AG04450 (cell line): ENCODE measurements around the gene EPN1. TPM values are rescaled to one million over a fixed set of nuclear protein-coding genes. Genes with fewer than 3 reads are reported as not detected.

Experiments used
- CTCF ChIA-PET: fragments of 300-600, 350-600 bp; formaldehyde crosslinking; extraction: SDS; loops from one replicate; lab custom pipeline; 2022; ENCODE audit warnings: antibody characterized with exemption, inconsistent platforms; lab: Charles Lee
- POLR2A ChIA-PET: fragments of 350-600 bp; formaldehyde crosslinking; extraction: SDS; loops from one replicate; lab custom pipeline; 2021; ENCODE audit warnings: antibody characterized with exemption, inconsistent platforms; lab: Yijun Ruan, JAX
- DNase-seq: peaks from one replicate; pipeline ENCODE4 v3.0.0-alpha.2; 2011; ENCODE audit warnings: low read depth, low spot score
- H3K27ac ChIP-seq: one replicate; pipeline ENCODE4 v1.5.1; 2012; ENCODE audit warnings: low read depth, low read length, control low read depth
- H3K27me3 ChIP-seq: one replicate; pipeline ENCODE4 v1.6.0; 2012; ENCODE audit warnings: low read length; ENCODE audit not compliant: control insufficient read depth, insufficient read depth
- H3K4me3 ChIP-seq: 2 replicates; pipeline ENCODE4 v1.5.1; 2011; ENCODE audit warnings: mild to moderate bottlenecking, low read depth, low read length, control low read depth
- H3K9me3 ChIP-seq: 2 replicates; pipeline ENCODE4 v1.5.1; 2012; ENCODE audit warnings: low read length; ENCODE audit not compliant: control insufficient read depth, insufficient read depth
- polyA plus RNA-seq: library from polyadenylated mRNA; depleted of rRNA; stranded (reverse); fragments of >200 nt; gene quantifications from 2 replicates; pipeline ENCODE4 v1.2.3, GENCODE V29; 2011
- TF ChIP-seq, protein P1 (sequence below): IDR thresholded peaks from 2 replicates; pipeline ENCODE4 v1.5.1; 2011; ENCODE audit warnings: low read depth, low read length, control low read depth, inconsistent platforms

The EPN1 gene
- polyA plus RNA-seq, 1 experiment = 32.1 TPM

DNA sequence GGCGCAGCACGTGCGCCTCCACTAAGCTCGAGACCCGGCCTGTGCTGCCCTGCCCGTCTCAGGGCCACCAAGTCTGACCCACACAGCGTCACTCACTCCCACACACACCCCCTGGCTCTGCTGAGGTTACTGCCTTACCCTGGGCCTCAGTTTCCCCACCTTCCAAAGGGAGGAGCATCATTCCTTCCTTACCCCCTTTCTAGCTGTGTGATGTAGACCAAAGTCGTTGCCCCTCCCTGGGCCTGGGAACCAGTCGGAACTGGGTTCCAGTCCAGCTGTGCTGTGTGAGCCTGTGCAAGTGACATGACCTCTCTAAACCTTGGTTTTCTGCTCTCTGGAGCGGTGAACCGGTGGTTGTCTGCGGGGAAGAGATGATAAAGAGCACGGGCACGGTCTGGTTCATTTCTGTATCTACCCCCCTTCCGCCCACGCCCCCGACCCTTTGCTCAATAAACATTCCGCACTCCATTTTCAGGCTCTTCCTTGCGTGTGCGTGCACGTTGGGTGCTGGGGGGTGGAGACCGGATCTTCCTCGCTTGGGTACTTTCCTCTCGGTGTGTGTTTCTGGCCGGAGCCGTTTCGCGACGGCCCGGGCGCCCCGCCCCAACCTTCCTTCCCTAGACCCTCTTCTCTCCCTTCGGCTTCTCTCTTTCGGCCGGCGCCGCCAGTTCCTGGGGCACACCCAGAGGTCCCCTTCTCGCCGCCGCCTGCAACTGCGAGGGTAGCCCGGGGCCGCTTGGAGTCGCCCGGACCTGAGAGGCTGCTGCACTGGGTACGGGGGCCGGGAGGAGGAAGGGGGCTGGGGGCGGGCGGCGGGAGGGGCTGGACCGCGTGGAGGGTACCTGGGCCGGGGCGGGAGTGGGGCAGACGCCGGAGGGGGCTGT lies 31.8 kb upstream of the EPN1 start, which contains the start of gene ZNF581:
TSS of gene ZNF581 (plus strand) at position 647 of the 884 bp plus-strand sequence. CDS start 923 bp downstream, outside the sequence.
- Histone ChIP-seq H3K27me3 (no peaks in the 10 kb centered on the region), H3K9me3 (no peaks in the 10 kb centered on the region; the same call in 1 of the 2 replicates), H3K27ac (peak within 1 kb of the TSS; percentile 73), H3K4me3 (peak within 1 kb of the TSS; percentile 84)
- TF ChIP-seq, protein P1, sequence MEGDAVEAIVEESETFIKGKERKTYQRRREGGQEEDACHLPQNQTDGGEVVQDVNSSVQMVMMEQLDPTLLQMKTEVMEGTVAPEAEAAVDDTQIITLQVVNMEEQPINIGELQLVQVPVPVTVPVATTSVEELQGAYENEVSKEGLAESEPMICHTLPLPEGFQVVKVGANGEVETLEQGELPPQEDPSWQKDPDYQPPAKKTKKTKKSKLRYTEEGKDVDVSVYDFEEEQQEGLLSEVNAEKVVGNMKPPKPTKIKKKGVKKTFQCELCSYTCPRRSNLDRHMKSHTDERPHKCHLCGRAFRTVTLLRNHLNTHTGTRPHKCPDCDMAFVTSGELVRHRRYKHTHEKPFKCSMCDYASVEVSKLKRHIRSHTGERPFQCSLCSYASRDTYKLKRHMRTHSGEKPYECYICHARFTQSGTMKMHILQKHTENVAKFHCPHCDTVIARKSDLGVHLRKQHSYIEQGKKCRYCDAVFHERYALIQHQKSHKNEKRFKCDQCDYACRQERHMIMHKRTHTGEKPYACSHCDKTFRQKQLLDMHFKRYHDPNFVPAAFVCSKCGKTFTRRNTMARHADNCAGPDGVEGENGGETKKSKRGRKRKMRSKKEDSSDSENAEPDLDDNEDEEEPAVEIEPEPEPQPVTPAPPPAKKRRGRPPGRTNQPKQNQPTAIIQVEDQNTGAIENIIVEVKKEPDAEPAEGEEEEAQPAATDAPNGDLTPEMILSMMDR = no peak
- POLR2A ChIA-PET = interaction anchor here (1.2 to 1.5 kb wide), 3 partner anchors 19 to 526 kb away, joined by 3 to 5 read pairs (median 4); partner anchors contain the start of genes FIZ1, PPP1R12C, ZNF524 and ZNF784
- CTCF ChIA-PET = interaction anchor here (0.9 to 1.6 kb wide), 3 partner anchors 10 to 176 kb away, joined by 3 to 7 read pairs (median 4); no protein-coding TSS in a partner anchor
- peak; percentile 56 for DNase-seq

DNA sequence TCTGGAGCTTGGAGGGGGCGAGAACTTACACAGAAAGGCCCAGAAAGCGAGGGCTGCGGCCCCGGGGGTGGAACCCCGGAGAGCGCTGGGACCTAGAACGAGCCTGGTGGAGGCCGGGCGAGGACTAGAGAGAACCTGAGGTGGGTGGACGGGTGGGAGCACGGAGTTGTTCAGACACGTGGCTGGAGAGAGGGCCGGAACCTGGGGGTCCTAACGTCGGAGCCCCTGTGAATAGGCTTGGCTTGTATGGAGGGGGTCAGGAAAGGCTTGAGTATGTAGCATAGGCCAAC lies 31.2 kb upstream of the EPN1 start:
- no peaks in the 10 kb centered on the region; the same call in 1 of the 2 replicates for H3K9me3 ChIP-seq
- H3K4me3 ChIP-seq = peak overlapping the region; percentile 84
- no peaks in the 10 kb centered on the region for H3K27me3 ChIP-seq
- DNase-seq = no peak
- POLR2A ChIA-PET = no interaction called here
- peak overlapping the region; percentile 52 for H3K27ac ChIP-seq
- TF ChIP-seq, protein P1 = no peak
- CTCF ChIA-PET = interaction anchor here (1.5 kb wide), 1 partner anchor 9 kb away, joined by 7 read pairs; no protein-coding TSS in a partner anchor

DNA sequence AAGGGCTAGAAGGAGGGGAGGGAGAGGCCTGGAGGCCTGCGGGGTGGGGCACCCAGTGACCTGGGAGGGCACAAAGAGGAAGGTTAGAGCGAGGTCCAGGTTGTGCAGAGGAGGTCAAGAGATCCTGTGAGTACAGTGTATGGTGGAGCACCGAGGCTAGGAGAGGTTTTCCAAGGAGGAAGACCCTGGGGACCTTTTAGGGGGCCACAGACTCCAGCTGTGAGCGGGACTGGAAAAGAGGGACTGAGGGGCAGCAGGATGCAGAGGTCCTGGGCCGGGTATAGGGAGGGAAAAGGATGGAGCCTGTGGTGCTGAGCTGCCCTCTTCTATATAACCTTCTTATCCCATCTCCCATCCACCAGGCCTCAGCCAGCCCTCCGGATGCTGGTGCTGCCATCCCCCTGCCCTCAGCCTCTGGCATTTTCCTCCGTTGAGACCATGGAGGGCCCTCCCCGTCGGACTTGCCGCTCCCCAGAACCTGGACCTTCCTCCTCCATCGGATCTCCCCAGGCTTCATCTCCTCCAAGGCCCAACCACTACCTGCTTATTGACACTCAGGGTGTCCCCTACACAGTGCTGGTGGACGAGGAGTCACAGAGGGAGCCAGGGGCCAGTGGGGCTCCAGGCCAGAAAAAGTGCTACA lies 30.7 kb upstream of the EPN1 start:
- CTCF ChIA-PET = interaction anchor here (0.6 to 1.5 kb wide), 2 partner anchors 9 to 141 kb away, joined by 4 to 7 read pairs; no protein-coding TSS in a partner anchor

DNA sequence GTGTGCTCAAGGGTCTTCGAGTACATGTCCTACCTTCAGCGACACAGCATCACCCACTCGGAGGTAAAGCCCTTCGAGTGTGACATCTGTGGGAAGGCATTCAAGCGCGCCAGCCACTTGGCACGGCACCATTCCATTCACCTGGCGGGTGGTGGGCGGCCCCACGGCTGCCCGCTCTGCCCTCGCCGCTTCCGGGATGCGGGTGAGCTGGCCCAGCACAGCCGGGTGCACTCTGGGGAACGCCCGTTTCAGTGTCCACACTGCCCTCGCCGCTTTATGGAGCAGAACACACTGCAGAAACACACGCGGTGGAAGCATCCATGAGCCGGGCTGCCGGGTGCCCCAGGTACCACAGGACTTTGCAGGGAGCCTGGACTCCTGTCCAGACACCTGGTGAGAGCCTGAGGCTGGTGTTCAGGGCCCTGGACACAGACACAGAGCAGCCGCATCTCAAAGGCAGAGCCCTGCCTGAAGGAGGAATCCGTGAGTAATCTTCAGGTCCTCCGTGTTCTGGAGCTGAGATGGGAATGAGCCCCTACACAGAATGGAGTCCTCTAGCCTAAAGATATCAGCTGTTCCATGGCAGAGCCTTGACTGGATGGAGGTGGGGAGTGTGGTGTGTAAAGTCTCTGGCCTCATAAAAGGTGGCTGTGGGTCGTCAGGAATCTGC lies 30.0 kb upstream of the EPN1 start:
- POLR2A ChIA-PET = interaction anchor here (0.7 to 1.7 kb wide), 2 partner anchors 12 to 103 kb away, joined by 3 read pairs; no protein-coding TSS in a partner anchor
- TF ChIP-seq, protein P1 = no peak
- CTCF ChIA-PET = interaction anchor here (0.6 to 2.1 kb wide), 5 partner anchors 8 to 177 kb away, joined by 3 to 7 read pairs (median 4); no protein-coding TSS in a partner anchor

More for the DNA sequence above, 30.7 kb upstream of the EPN1 start:
- POLR2A ChIA-PET = interaction anchor here (1.7 kb wide), 1 partner anchor 12 kb away, joined by 3 read pairs; no protein-coding TSS in a partner anchor
- Histone ChIP-seq H3K9me3 (no peaks in the 10 kb centered on the region; the same call in 1 of the 2 replicates), H3K4me3 (peak overlapping the region; percentile 84), H3K27ac (no peak overlapping the region), H3K27me3 (no peaks in the 10 kb centered on the region)
- TF ChIP-seq, protein P1 = no peak
- DNase-seq = no peak

More for the DNA sequence above, 30.0 kb upstream of the EPN1 start:
- Histone ChIP-seq H3K4me3 (peak overlapping the region; percentile 84), H3K9me3 (no peaks in the 10 kb centered on the region; the same call in 1 of the 2 replicates), H3K27me3 (no peaks in the 10 kb centered on the region), H3K27ac (no peak overlapping the region)
- DNase-seq = no peak
